MM.1S (cell line): ENCODE results near the gene TMEM256.

Source experiments
- DNase-seq: peaks from one replicate; pipeline ENCODE4 v3.0.0-alpha.2; 2015
- H2AFZ ChIP-seq: fragments of 300-600 bp; sonication (generic); 2 replicates; pipeline ENCODE4 v1.6.0; 2016; ENCODE audit warnings: antibody characterized with exemption, low read length
- H3F3A ChIP-seq: fragments of 300-600 bp; sonication (generic); 2 replicates; pipeline ENCODE4 v1.6.1; 2016; ENCODE audit warnings: mild to moderate bottlenecking, antibody characterized with exemption, low read length, moderate library complexity, mixed read lengths; ENCODE audit not compliant: insufficient read depth
- H3K27ac ChIP-seq: fragments of 300-600 bp; sonication (generic); 2 replicates; pipeline ENCODE4 v1.5.1; 2016; ENCODE audit warnings: mild to moderate bottlenecking, low read length
- H3K27me3 ChIP-seq: fragments of 300-600 bp; sonication (generic); replicated peaks from 2 replicates; pipeline ENCODE4 v1.6.0; 2016; ENCODE audit warnings: low read length; ENCODE audit not compliant: insufficient read depth
- H3K36me3 ChIP-seq: fragments of 300-600 bp; sonication (generic); replicated peaks from 2 replicates; pipeline ENCODE4 v1.6.1; 2016; ENCODE audit warnings: mild to moderate bottlenecking, low read length, mixed read lengths; ENCODE audit not compliant: insufficient read depth
- H3K4me1 ChIP-seq: fragments of 300-600 bp; sonication (generic); 2 replicates; pipeline ENCODE4 v1.6.1; 2016; ENCODE audit warnings: low read length, mixed read lengths
- H3K4me2 ChIP-seq: fragments of 300-600 bp; sonication (generic); 2 replicates; pipeline ENCODE4 v1.6.0; 2016; ENCODE audit warnings: low read depth, low read length
- H3K4me3 ChIP-seq: fragments of 300-600 bp; sonication (generic); 2 replicates; pipeline ENCODE4 v1.5.1; 2016; ENCODE audit warnings: low read length, mixed read lengths
- H3K79me2 ChIP-seq: fragments of 300-600 bp; sonication (generic); 2 replicates; pipeline ENCODE4 v1.6.1; 2016; ENCODE audit warnings: mixed run types, low read length, mixed read lengths
- H3K9ac ChIP-seq: fragments of 300-600 bp; sonication (generic); 2 replicates; pipeline ENCODE4 v1.6.1; 2016; ENCODE audit warnings: low read length, mixed read lengths
- H3K9me2 ChIP-seq: fragments of 300-600 bp; sonication (generic); replicated peaks from 2 replicates; pipeline ENCODE4 v1.6.1; 2016; ENCODE audit warnings: mild to moderate bottlenecking, low read length, mixed read lengths; ENCODE audit not compliant: insufficient read depth
- H3K9me3 ChIP-seq: fragments of 300-600 bp; sonication (generic); replicated peaks from 2 replicates; pipeline ENCODE4 v1.6.1; 2016; ENCODE audit warnings: mild to moderate bottlenecking, low read length, mixed read lengths; ENCODE audit not compliant: insufficient read depth
- H4K20me1 ChIP-seq: fragments of 300-600 bp; sonication (generic); 2 replicates; pipeline ENCODE4 v1.6.1; 2016; ENCODE audit warnings: mild to moderate bottlenecking, low read length, moderate library complexity, mixed read lengths; ENCODE audit not compliant: insufficient read depth
- EZH2 ChIP-seq: fragments of 300-600 bp; sonication (generic); optimal IDR thresholded peaks from 2 replicates; pipeline ENCODE3; 2017; ENCODE audit warnings: low read depth, mild to moderate bottlenecking, antibody characterized with exemption, low read length, mixed read lengths
- EZH2phosphoT487 ChIP-seq: fragments of 300-600 bp; sonication (generic); IDR thresholded peaks from 2 replicates; pipeline ENCODE4 v1.6.1; 2018; ENCODE audit warnings: antibody characterized with exemption, low read length
- TF ChIP-seq, protein P1 (sequence below): fragments of 300-600 bp; sonication (generic); IDR thresholded peaks from 2 replicates; pipeline ENCODE4 v1.5.1; 2016; ENCODE audit warnings: antibody characterized with exemption, low read length, mixed read lengths

Gene TMEM256

DNA sequence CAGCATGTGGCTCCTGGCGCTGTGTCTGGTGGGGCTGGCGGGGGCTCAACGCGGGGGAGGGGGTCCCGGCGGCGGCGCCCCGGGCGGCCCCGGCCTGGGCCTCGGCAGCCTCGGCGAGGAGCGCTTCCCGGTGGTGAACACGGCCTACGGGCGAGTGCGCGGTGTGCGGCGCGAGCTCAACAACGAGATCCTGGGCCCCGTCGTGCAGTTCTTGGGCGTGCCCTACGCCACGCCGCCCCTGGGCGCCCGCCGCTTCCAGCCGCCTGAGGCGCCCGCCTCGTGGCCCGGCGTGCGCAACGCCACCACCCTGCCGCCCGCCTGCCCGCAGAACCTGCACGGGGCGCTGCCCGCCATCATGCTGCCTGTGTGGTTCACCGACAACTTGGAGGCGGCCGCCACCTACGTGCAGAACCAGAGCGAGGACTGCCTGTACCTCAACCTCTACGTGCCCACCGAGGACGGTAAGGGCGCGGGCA lies 4.4 kb upstream of the TMEM256 start:
- H2AFZ ChIP-seq: no peak overlapping the region
- H3K4me3 ChIP-seq: no peak overlapping the region
- no peaks in the 10 kb centered on the region for H3F3A ChIP-seq
- H3K9ac ChIP-seq: no peak overlapping the region
- H3K79me2 ChIP-seq: no peaks in the 10 kb centered on the region
- H3K4me1 ChIP-seq: no peaks in the 10 kb centered on the region; the same call in 1 of the 2 replicates
- no peak overlapping the region for H3K4me2 ChIP-seq
- H4K20me1 ChIP-seq: no peaks in the 10 kb centered on the region
- no peak for DNase-seq
- peaks cover 70% of the 10 kb centered on the region for H3K27me3 ChIP-seq
- no peaks in the 10 kb centered on the region for H3K9me2 ChIP-seq
- no peaks in the 10 kb centered on the region for H3K36me3 ChIP-seq
- H3K27ac ChIP-seq: no peak overlapping the region
- no peaks in the 10 kb centered on the region for H3K9me3 ChIP-seq
- TF ChIP-seq, protein P1, sequence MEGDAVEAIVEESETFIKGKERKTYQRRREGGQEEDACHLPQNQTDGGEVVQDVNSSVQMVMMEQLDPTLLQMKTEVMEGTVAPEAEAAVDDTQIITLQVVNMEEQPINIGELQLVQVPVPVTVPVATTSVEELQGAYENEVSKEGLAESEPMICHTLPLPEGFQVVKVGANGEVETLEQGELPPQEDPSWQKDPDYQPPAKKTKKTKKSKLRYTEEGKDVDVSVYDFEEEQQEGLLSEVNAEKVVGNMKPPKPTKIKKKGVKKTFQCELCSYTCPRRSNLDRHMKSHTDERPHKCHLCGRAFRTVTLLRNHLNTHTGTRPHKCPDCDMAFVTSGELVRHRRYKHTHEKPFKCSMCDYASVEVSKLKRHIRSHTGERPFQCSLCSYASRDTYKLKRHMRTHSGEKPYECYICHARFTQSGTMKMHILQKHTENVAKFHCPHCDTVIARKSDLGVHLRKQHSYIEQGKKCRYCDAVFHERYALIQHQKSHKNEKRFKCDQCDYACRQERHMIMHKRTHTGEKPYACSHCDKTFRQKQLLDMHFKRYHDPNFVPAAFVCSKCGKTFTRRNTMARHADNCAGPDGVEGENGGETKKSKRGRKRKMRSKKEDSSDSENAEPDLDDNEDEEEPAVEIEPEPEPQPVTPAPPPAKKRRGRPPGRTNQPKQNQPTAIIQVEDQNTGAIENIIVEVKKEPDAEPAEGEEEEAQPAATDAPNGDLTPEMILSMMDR: no peak
- no peak for TF ChIP-seq EZH2
- TF ChIP-seq EZH2phosphoT487: no peak

- H3F3A ChIP-seq: no peaks in the 10 kb centered on the region
- peaks cover 64% of the 10 kb centered on the region for H3K27me3 ChIP-seq
- H4K20me1 ChIP-seq: no peaks in the 10 kb centered on the region
- no peaks in the 10 kb centered on the region for H3K9me2 ChIP-seq
- no peak for DNase-seq
- peaks cover 4% of the 10 kb centered on the region; the same call in 1 of the 2 replicates for H3K4me1 ChIP-seq
- no peak within 1 kb of the TSS for H3K27ac ChIP-seq
- no peaks in the 10 kb centered on the region; the same call in 1 of the 2 replicates for H3K79me2 ChIP-seq
- TF ChIP-seq EZH2 (no peak), EZH2phosphoT487 (no peak)
- TF ChIP-seq, protein P1: no peak
- H3K9me3 ChIP-seq: no peaks in the 10 kb centered on the region
- H3K4me3 ChIP-seq: no peak within 1 kb of the TSS
- no peak within 1 kb of the TSS for H3K4me2 ChIP-seq
- no peaks in the 10 kb centered on the region for H3K36me3 ChIP-seq
- no peak within 1 kb of the TSS for H3K9ac ChIP-seq
- no peak within 1 kb of the TSS for H2AFZ ChIP-seq
Measured at GRCh38 chr17:7407485-7408251, 3.8 kb upstream of the TMEM256 start, which contains the start of gene NLGN2. TSS of gene NLGN2 (plus strand) at chr17:7407845. CDS start at chr17:7408256, 411 bp downstream.

DNA sequence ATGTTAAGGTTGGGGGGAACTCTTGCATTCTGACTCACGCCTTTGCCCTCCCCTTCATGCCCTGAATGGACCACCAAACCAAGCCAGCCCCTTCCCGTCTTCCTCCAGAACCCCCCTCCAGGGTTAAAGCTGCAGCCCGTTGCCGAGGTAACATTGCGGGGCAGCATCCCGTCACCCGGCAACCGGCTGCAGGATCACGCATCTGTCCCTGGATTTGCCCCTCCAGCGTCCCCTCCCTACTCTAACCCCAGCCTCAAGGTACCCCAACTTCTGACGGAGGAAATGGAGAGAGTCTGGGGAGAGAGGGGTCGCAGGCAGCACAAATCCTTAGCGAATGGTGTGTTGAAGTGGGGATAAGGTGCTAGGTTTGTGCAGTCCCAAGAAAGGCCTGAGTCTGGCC lies 3.2 kb upstream of the TMEM256 start:
- DNase-seq: no peak
- Histone ChIP-seq H4K20me1 (no peaks in the 10 kb centered on the region), H3K4me2 (no peak overlapping the region), H3K9me2 (no peaks in the 10 kb centered on the region), H3K4me1 (peaks cover 4% of the 10 kb centered on the region; the same call in 1 of the 2 replicates), H3K9me3 (no peaks in the 10 kb centered on the region), H3F3A (no peaks in the 10 kb centered on the region), H3K36me3 (no peaks in the 10 kb centered on the region), H3K4me3 (no peak overlapping the region), H3K27ac (no peak overlapping the region), H3K9ac (no peak overlapping the region), H3K27me3 (peaks cover 58% of the 10 kb centered on the region), H3K79me2 (no peaks in the 10 kb centered on the region; the same call in 1 of the 2 replicates), H2AFZ (no peak overlapping the region)
- no peak for TF ChIP-seq EZH2
- TF ChIP-seq EZH2phosphoT487: no peak
- TF ChIP-seq, protein P1: no peak
